ENCODE results near the gene NDFIP1. TPM values are rescaled to one million over a fixed set of nuclear protein-coding genes. Genes with fewer than 3 reads are reported as not detected.

NDFIP1 gene
- total and polyA plus RNA-seq, 2 of the 8 experiments (the other 6 are each of a cell fraction or from before 2014, with no cell fraction given) = 8.8 to 27.1 TPM

DNA sequence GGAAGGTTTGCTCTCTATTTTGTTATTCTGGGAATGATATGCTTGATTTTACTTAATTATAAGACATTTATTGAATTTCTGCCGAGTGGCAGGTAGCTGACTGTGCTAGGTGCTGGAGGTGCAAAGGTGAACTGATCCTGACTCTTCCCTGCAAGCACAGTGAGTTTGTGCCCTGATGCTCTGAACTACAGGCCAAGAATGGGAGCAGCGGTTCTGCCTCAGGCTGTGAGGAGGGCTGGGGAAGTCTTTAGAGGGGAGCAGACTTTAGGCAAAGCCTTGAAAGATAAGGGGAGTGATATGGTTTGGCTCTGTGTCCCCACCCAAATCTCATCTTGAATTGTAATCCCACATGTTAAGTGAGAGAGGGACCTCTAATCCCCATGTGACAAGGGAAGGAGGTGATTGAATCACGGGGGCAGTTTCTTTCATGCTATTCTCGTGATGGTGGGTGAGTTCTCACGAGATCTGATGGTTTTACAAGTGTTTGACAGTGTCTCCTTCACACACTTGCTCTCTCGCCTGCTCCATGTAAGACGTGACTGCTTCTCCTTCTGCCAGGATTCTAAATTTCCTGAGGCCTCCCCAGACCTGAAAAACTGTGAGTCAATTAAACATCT, 73.1 kb downstream of the NDFIP1 start:
- Histone ChIP-seq H3K79me1 (ENCODE audit: low read depth, low read length) (no peaks in the 10 kb centered on the region), H3K36me3 (ENCODE audit: control insufficient read depth in 2 of 4, insufficient read depth in 4 of 4, low read length in 3 of 4) (no peaks in the 10 kb centered on the region), H2AFZ (ENCODE audit: low read length) (0 out of 2 replicates have a peak overlapping the region, but pooled peaks have one; percentile 27), H3K4ac (replicated peaks; ENCODE audit: insufficient read length, low read depth, low read length) (no peak overlapping the region), H3K18ac (ENCODE audit: extremely low read depth, low read length) (0 out of 2 replicates have a peak overlapping the region, but pooled peaks have one; percentile 68), H3K27ac (ENCODE audit: low read depth, low read length) (no peak overlapping the region), H2BK15ac (ENCODE audit: low read length) (no peak overlapping the region), H2BK5ac (ENCODE audit: low read depth, low read length) (no peak overlapping the region), H3K4me1 (replicated peaks in 1 of 4; ENCODE audit: control insufficient read depth in 3 of 4, insufficient read depth in 4 of 4, low read length in 3 of 4) (peaks cover 5 to 10% (median 6%) of the 10 kb centered on the region in 4 experiments; a peak in 6 of 7 replicates), H3K23me2 (ENCODE audit: low read depth, low read length) (no peaks in the 10 kb centered on the region), H3K14ac (ENCODE audit: insufficient read length) (no peak overlapping the region), H2BK120ac (replicated peaks; ENCODE audit: low read depth, low read length) (no peak overlapping the region), H3K4me2 (ENCODE audit: insufficient read depth in 1 of 2, low read depth in 2 of 2, low read length in 2 of 2) (no peak overlapping the region), H4K5ac (ENCODE audit: insufficient read length, low read depth, low read length) (no peak overlapping the region), H4K91ac (replicated peaks; ENCODE audit: insufficient read length, low read length) (no peak overlapping the region), H2AK5ac (ENCODE audit: low read depth, low read length) (no peak overlapping the region), H3K4me3 (ENCODE audit: extremely low read depth in 1 of 4, insufficient read depth in 2 of 4, low read depth in 3 of 4, low read length in 4 of 4) (no peak overlapping the region), H2BK20ac (ENCODE audit: low read length) (no peak overlapping the region), H4K8ac (ENCODE audit: extremely low read depth, insufficient read depth, low read length) (no peak overlapping the region), H2BK12ac (ENCODE audit: low read depth, low read length) (no peak overlapping the region; the same call in 1 of the 2 replicates), H3K9ac (replicated peaks in 1 of 4; ENCODE audit: extremely low read depth in 1 of 4, low read depth in 3 of 4, low read length in 3 of 4) (no peak overlapping the region), H3K79me2 (ENCODE audit: control insufficient read depth in 1 of 2, insufficient read depth in 2 of 2, low read length in 2 of 2) (no peaks in the 10 kb centered on the region), H3K56ac (replicated peaks; ENCODE audit: insufficient read length, low read depth, low read length) (no peak overlapping the region), H3K27me3 (replicated peaks in 1 of 4; ENCODE audit: control insufficient read depth in 3 of 4, extremely low read depth in 1 of 4, insufficient read depth in 3 of 4, low read length in 3 of 4) (no peaks in the 10 kb centered on the region), H3K23ac (ENCODE audit: insufficient read length) (no peak overlapping the region), H4K20me1 (replicated peaks in 1 of 2; ENCODE audit: control insufficient read depth in 1 of 2, insufficient read depth in 2 of 2, low read length in 2 of 2) (no peaks in the 10 kb centered on the region), H3K9me3 (ENCODE audit: insufficient read depth in 2 of 2, low read depth in 1 of 2, low read length in 1 of 2) (no peaks in the 10 kb centered on the region)
- WGBS, 2 experiments (ENCODE audit: extremely low coverage in 1 of 2, insufficient coverage in 1 of 2, insufficient read length in 1 of 2, insufficient replicate concordance in 2 of 2, low coverage in 1 of 2, low lambda C conversion rate in 2 of 2, missing lambda C conversion rate in 1 of 2) = 84% methylated on average over 7 of the region's 7 CpGs; no CpG with 5 or more reads in 1 of the 2 experiments
- CTCF ChIA-PET (ENCODE audit: partially characterized antibody) = interaction anchor here (0.8 to 1.5 kb wide), 3 partner anchors 9 to 34 kb away, joined by 3 to 7 read pairs (median 4); no protein-coding TSS in a partner anchor
- POLR2A ChIA-PET (ENCODE audit: partially characterized antibody) = no interaction called here
- no peak for FAIRE-seq
- no peak for DNase-seq (ENCODE audit: low read depth in 1 of 2, low spot score in 2 of 2)
- TF ChIP-seq PHF8 (conservative IDR thresholded peaks at IDR 0.05; ENCODE audit: low read depth, low read length) (no peak), SAP30 (IDR thresholded peaks at IDR 0.05; ENCODE audit: insufficient read depth, insufficient replicate concordance, low read length) (no peak), BACH1 (IDR thresholded peaks at IDR 0.05; ENCODE audit: low read length) (no peak)
